Tibial artery (tissue), 4 donors: Measurements from ENCODE around the gene SLC49A4.

ENCODE experiments used
- DNase-seq, 2 donors: peaks; one replicate each; pipeline ENCODE4 v3.0.0-alpha.2; 2019
- H3K27ac ChIP-seq, 2 donors: fragments of 200-600 bp; sonication (generic) in 1 of 2; 1 replicate in 1 of 2; 2 replicates in 1 of 2; pipeline ENCODE4 v1.5.1; 2018 to 2019; ENCODE audit warnings: mild to moderate bottlenecking in 1 of 2
- H3K27me3 ChIP-seq, 2 donors: fragments of 200-600 bp; sonication (generic) in 1 of 2; one replicate each; pipeline versions ENCODE4 v1.5.1 to v1.6.0; 2016 to 2019
- H3K36me3 ChIP-seq, 3 donors: fragments of 200-600 bp; sonication (generic) in 2 of 3; one replicate each; pipeline ENCODE4 v1.5.1; 2016 to 2019; ENCODE audit warnings: mild to moderate bottlenecking in 2 of 3
- H3K4me1 ChIP-seq, 4 donors: fragments of 200-600 bp; sonication (generic) in 2 of 4; 1 replicate in 3 of 4; 2 replicates in 1 of 4; pipeline ENCODE4 v1.5.1; 2016 to 2019
- H3K4me3 ChIP-seq, 2 donors: fragments of 200-600 bp; sonication (generic) in 1 of 2; 1 replicate in 1 of 2; 2 replicates in 1 of 2; pipeline ENCODE4 v1.5.1; 2018 to 2019; ENCODE audit warnings: mild to moderate bottlenecking in 2 of 2
- H3K9me3 ChIP-seq, 3 donors: fragments of 200-600 bp; sonication (generic) in 1 of 3; one replicate each; pipeline ENCODE4 v1.5.1; 2016 to 2019
- intact Hi-C: fragments of 100-400 bp; cut with DNase I; formaldehyde crosslinking; loops from one replicate; pipeline ENCODE4 v1.15.0; 2023; ENCODE audit warnings: low total_unique reads
- TF ChIP-seq, protein P1 (sequence below), 2 experiments: fragments of 200-600 bp in 1 of 2; fragments of 450-650 bp in 1 of 2; IDR thresholded peaks; one replicate each; pipeline ENCODE4 v1.5.1; 2017 to 2019; ENCODE audit warnings: antibody characterized with exemption in 2 of 2, mild to moderate bottlenecking in 1 of 2, moderate library complexity in 1 of 2

The SLC49A4 gene

DNA sequence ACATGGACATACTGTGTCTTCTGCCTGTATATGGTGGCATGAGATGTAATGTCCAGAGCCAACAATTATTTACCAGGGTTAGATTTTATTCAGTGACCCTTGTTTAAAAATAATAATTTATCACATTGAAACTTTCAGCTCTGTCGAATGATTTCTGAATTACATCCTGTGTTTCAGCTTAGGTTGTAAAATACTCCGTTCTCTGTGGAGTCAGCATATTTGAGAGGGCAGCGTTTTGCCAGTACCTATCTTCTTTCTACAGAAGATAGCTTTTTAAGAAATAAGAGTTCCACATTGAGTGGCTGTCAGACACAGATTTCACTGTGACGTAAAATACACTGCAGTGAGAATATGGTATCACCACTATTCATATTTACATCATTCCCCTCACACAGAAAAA is 85.3 kb downstream of the SLC49A4 start:
- Histone ChIP-seq H3K27ac (no peak overlapping the region), H3K9me3 (no peaks in the 10 kb centered on the region), H3K4me1 (no peaks in the 10 kb centered on the region), H3K4me3 (no peak overlapping the region), H3K36me3 (peaks cover 21 to 37% (median 25%) of the 10 kb centered on the region in 3 donors), H3K27me3 (no peaks in the 10 kb centered on the region)
- intact Hi-C loops, result no loop called here
- TF ChIP-seq, protein P1, sequence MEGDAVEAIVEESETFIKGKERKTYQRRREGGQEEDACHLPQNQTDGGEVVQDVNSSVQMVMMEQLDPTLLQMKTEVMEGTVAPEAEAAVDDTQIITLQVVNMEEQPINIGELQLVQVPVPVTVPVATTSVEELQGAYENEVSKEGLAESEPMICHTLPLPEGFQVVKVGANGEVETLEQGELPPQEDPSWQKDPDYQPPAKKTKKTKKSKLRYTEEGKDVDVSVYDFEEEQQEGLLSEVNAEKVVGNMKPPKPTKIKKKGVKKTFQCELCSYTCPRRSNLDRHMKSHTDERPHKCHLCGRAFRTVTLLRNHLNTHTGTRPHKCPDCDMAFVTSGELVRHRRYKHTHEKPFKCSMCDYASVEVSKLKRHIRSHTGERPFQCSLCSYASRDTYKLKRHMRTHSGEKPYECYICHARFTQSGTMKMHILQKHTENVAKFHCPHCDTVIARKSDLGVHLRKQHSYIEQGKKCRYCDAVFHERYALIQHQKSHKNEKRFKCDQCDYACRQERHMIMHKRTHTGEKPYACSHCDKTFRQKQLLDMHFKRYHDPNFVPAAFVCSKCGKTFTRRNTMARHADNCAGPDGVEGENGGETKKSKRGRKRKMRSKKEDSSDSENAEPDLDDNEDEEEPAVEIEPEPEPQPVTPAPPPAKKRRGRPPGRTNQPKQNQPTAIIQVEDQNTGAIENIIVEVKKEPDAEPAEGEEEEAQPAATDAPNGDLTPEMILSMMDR (IDR thresholded peaks at IDR 0.05), result no peak
- DNase-seq, result no peak

DNA sequence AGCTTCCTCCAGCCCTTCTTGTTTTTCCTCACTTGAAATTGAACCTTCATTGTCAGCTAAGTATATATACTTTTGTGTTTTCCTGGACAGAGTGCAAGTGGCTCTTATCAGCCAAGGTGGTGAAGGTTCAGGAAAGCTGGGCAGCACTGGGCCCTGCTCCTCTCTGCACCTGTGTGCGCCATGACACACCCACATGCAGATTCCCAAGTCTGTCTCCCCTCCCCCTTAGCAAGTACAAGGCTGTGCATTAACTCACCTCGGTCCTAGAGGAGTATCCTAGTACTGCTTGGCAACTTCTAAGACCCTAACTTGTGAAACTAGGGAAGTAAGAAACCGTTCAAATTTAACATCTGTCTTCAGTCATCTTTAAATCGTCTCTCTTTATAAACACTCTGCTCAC is 85.8 kb downstream of the SLC49A4 start:
- peaks cover 21 to 37% (median 21%) of the 10 kb centered on the region in 3 donors for H3K36me3 ChIP-seq
- no peaks in the 10 kb centered on the region for H3K4me1 ChIP-seq
- no peaks in the 10 kb centered on the region for H3K9me3 ChIP-seq
- intact Hi-C loops, result no loop called here
- no peak for DNase-seq
- TF ChIP-seq, protein P1 (IDR thresholded peaks at IDR 0.05), result no peak
- no peaks in the 10 kb centered on the region for H3K27me3 ChIP-seq
- no peak overlapping the region for H3K27ac ChIP-seq
- H3K4me3 ChIP-seq, result no peak overlapping the region

DNA sequence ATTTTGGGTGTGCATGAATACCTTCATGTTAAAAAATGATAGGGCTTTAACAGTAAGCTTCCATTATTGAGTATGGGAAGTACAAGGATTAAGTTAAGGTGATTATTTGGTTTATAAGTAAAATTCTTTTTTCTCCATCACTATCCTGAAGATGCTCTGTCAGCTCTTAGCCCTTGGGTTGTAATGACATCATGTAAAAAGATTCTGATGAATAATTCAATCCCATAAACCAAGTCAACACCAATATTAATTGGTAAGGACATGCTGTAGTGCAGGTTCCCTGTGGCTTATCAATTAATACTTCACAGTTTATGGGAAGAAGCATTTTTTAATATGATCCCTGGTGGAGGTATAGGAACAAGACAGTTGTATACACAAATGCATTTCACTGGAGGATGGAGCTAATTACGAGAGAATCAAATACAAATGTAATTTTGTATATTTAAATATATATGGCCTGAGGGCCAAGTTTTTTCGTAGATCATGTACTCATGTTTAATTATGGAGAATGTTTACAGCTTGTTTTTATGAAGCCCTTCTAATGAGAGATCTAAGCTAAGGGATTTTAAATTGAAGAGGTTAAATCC is 87.6 kb downstream of the SLC49A4 start:
- Histone ChIP-seq H3K9me3 (no peaks in the 10 kb centered on the region), H3K4me1 (no peaks in the 10 kb centered on the region), H3K36me3 (peaks cover 21 to 37% (median 21%) of the 10 kb centered on the region in 3 donors), H3K27ac (no peak overlapping the region), H3K4me3 (no peak overlapping the region), H3K27me3 (no peaks in the 10 kb centered on the region)
- intact Hi-C loops, result no loop called here
- no peak for DNase-seq
- TF ChIP-seq, protein P1 (IDR thresholded peaks at IDR 0.05), result no peak

DNA sequence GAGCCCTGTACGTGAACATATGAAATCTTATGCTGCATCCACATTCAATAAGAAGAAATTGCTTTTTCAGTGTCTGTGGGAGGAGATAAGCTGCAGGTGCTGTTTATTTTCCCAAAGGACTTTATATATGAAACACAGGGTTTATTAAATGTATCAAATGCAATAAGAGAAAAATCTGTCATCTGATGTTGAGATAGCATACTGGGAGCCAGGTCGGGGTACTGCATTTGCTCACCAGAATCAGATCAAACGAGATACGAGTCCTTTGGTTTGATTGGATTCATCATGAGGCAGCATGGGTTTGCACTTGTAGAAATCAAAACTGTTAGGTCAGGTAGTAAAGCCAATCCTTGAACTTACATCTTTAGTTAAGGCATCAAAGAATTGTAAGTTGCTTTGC is 91.4 kb downstream of the SLC49A4 start:
- H3K27me3 ChIP-seq, result no peaks in the 10 kb centered on the region
- no peaks in the 10 kb centered on the region for H3K9me3 ChIP-seq
- no peak for DNase-seq
- peaks cover 0 to 16% (median 7%) of the 10 kb centered on the region in 4 donors for H3K4me1 ChIP-seq
- no peak overlapping the region for H3K27ac ChIP-seq
- intact Hi-C loops, result no loop called here
- no peak overlapping the region for H3K4me3 ChIP-seq
- TF ChIP-seq, protein P1 (IDR thresholded peaks at IDR 0.05), result no peak
- H3K36me3 ChIP-seq, result peaks cover 1 to 15% (median 7%) of the 10 kb centered on the region in 3 donors

DNA sequence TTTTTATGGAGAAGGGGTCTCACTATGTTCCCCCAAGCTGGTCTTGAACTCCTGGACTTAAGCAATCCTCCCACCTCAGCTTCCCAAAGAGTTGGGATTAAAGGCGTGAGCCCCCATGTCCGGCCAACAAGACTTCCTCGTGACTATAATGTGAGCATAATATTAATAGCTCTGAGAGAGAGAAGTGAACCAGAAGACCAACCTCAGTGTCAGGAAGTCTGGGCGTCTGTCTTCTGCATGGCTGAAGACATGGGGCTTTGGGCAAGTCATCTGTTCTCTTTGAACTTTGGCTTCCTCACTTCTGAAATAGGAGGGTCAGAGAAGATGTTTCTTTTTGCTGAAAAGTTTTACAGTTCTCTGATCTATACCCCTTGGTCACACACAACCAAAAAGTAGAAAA is 92.1 kb downstream of the SLC49A4 start:
- intact Hi-C loops, result no loop called here
- DNase-seq, result no peak
- H3K27ac ChIP-seq, result no peak overlapping the region
- no peak overlapping the region for H3K4me3 ChIP-seq
- no peaks in the 10 kb centered on the region for H3K9me3 ChIP-seq
- TF ChIP-seq, protein P1 (IDR thresholded peaks at IDR 0.05), result no peak
- H3K27me3 ChIP-seq, result no peaks in the 10 kb centered on the region
- peaks cover 0 to 8% (median 2%) of the 10 kb centered on the region in 3 donors for H3K36me3 ChIP-seq
- H3K4me1 ChIP-seq, result peaks cover 0 to 16% (median 7%) of the 10 kb centered on the region in 4 donors
